ENCODE results near the gene LCN6.

Gene LCN6

GRCh38 chr9:136794281-136794999 is 46.1 kb upstream of the LCN6 start:
- Histone ChIP-seq H3K27me3 (ENCODE audit: low read length) (no peaks in the 10 kb centered on the region), H3K27ac (ENCODE audit: low read depth, low read length) (no peak overlapping the region), H3K4me2 (ENCODE audit: low read depth, low read length, poor library complexity, severe bottlenecking) (no peak overlapping the region), H3K9me2 (replicated peaks; ENCODE audit: insufficient read depth, low read length) (no peaks in the 10 kb centered on the region), H3K9me3 (ENCODE audit: insufficient read depth, low read length) (no peaks in the 10 kb centered on the region), H3F3A (ENCODE audit: insufficient read depth) (peaks cover 6% of the 10 kb centered on the region; the same call in 1 of the 2 replicates), H3K36me3 (ENCODE audit: low read length) (no peaks in the 10 kb centered on the region), H2AFZ (ENCODE audit: low read depth, low read length, severe bottlenecking) (no peak overlapping the region), H3K9ac (ENCODE audit: low read length) (no peak overlapping the region), H3K79me2 (ENCODE audit: insufficient read depth, low read length) (no peaks in the 10 kb centered on the region), H3K4me3 (ENCODE audit: insufficient read depth, low read length, poor library complexity, severe bottlenecking) (no peak overlapping the region), H4K20me1 (ENCODE audit: low read depth, low read length) (no peaks in the 10 kb centered on the region)
- TF ChIP-seq CTCF (IDR thresholded peaks at IDR 0.05; ENCODE audit: insufficient read depth, low read length, poor library complexity, severe bottlenecking) (no peak), EZH2phosphoT487 (conservative IDR thresholded peaks at IDR 0.05; ENCODE audit: low read length) (no peak)

GRCh38 chr9:136793086-136793946 is 45.0 kb upstream of the LCN6 start:
- peaks cover 6% of the 10 kb centered on the region; the same call in 1 of the 2 replicates for H3F3A ChIP-seq (ENCODE audit: insufficient read depth)
- H3K79me2 ChIP-seq (ENCODE audit: insufficient read depth, low read length), result no peaks in the 10 kb centered on the region
- H3K27ac ChIP-seq (ENCODE audit: low read depth, low read length), result no peak overlapping the region
- H3K4me3 ChIP-seq (ENCODE audit: insufficient read depth, low read length, poor library complexity, severe bottlenecking), result no peak overlapping the region
- H2AFZ ChIP-seq (ENCODE audit: low read depth, low read length, severe bottlenecking), result no peak overlapping the region
- TF ChIP-seq CTCF (IDR thresholded peaks at IDR 0.05; ENCODE audit: insufficient read depth, low read length, poor library complexity, severe bottlenecking) (no peak), EZH2phosphoT487 (conservative IDR thresholded peaks at IDR 0.05; ENCODE audit: low read length) (no peak)
- H3K9me3 ChIP-seq (ENCODE audit: insufficient read depth, low read length), result no peaks in the 10 kb centered on the region
- no peaks in the 10 kb centered on the region for H3K36me3 ChIP-seq (ENCODE audit: low read length)
- H3K4me2 ChIP-seq (ENCODE audit: low read depth, low read length, poor library complexity, severe bottlenecking), result no peak overlapping the region
- no peaks in the 10 kb centered on the region for H3K27me3 ChIP-seq (ENCODE audit: low read length)
- H3K9me2 ChIP-seq (replicated peaks; ENCODE audit: insufficient read depth, low read length), result no peaks in the 10 kb centered on the region
- H3K9ac ChIP-seq (ENCODE audit: low read length), result no peak overlapping the region
- no peaks in the 10 kb centered on the region for H4K20me1 ChIP-seq (ENCODE audit: low read depth, low read length)

GRCh38 chr9:136792321-136793085 is 44.2 kb upstream of the LCN6 start:
- Histone ChIP-seq H3K27ac (ENCODE audit: low read depth, low read length) (no peak overlapping the region), H3K9me2 (replicated peaks; ENCODE audit: insufficient read depth, low read length) (no peaks in the 10 kb centered on the region), H2AFZ (ENCODE audit: low read depth, low read length, severe bottlenecking) (no peak overlapping the region), H3K4me2 (ENCODE audit: low read depth, low read length, poor library complexity, severe bottlenecking) (peak overlapping the region; percentile 65), H4K20me1 (ENCODE audit: low read depth, low read length) (no peaks in the 10 kb centered on the region), H3F3A (ENCODE audit: insufficient read depth) (peaks cover 6% of the 10 kb centered on the region; the same call in 1 of the 2 replicates), H3K4me3 (ENCODE audit: insufficient read depth, low read length, poor library complexity, severe bottlenecking) (no peak overlapping the region), H3K36me3 (ENCODE audit: low read length) (no peaks in the 10 kb centered on the region), H3K79me2 (ENCODE audit: insufficient read depth, low read length) (no peaks in the 10 kb centered on the region), H3K9me3 (ENCODE audit: insufficient read depth, low read length) (no peaks in the 10 kb centered on the region), H3K9ac (ENCODE audit: low read length) (peak overlapping the region; percentile 69), H3K27me3 (ENCODE audit: low read length) (no peaks in the 10 kb centered on the region)
- no peak for TF ChIP-seq EZH2phosphoT487 (conservative IDR thresholded peaks at IDR 0.05; ENCODE audit: low read length)
- no peak for TF ChIP-seq CTCF (IDR thresholded peaks at IDR 0.05; ENCODE audit: insufficient read depth, low read length, poor library complexity, severe bottlenecking)

All from SU-DHL-6 (cell line).